Muscle of arm (tissue), 14 donors: ENCODE results near the gene NUTM1. TPM values are rescaled to one million over a fixed set of nuclear protein-coding genes. Genes with fewer than 3 reads are reported as not detected.
A peak's percentile ranks its signal among the peaks of the same experiment; 100 is the strongest.

Source experiments
- DNase-seq: peaks from one replicate; pipeline ENCODE4 v3.0.0-alpha.2; 2013
- long read RNA-seq, 11 donors: transcript quantifications; one replicate each; lab custom pipeline, GENCODE V29; 2026
- polyA plus RNA-seq, 12 donors: library from polyadenylated mRNA; unstranded; fragments of 120-200 nt; gene quantifications; one replicate each; pipeline ENCODE4 v1.2.1, GENCODE V29; 2013; ENCODE audit not compliant: insufficient read length in 12 of 12

The NUTM1 gene
- polyA plus RNA-seq, result under 1 TPM in 1 of 12 donors, not detected in 11; 0.05 TPM
- long read RNA-seq, donor 1, result 0 reads
- long read RNA-seq, donor 2, result 0 reads
- long read RNA-seq, donor 3, result 0 reads
- long read RNA-seq, donor 4, result 0 reads
- long read RNA-seq, donor 5, result 0 reads
- long read RNA-seq, donor 6, result 0 reads
- long read RNA-seq, donor 7, result 0 reads
- long read RNA-seq, donor 8, result 0 reads
- long read RNA-seq, donor 9, result 0 reads
- long read RNA-seq, donor 10, result 0 reads
- long read RNA-seq, donor 11, result 0 reads

- peak; percentile 94 for DNase-seq
Measured at GRCh38 chr15:34342737-34343575, at the start of gene NUTM1, which contains the start of gene NOP10. TSS of gene NUTM1 (plus strand) at chr15:34343315. CDS start at chr15:34343697, 382 bp downstream. TSS of gene NOP10 (minus strand) at chr15:34343136. CDS start at chr15:34343073, 63 bp downstream.

GRCh38 chr15:34297059-34297458 lies 46.1 kb upstream of the NUTM1 start:
- DNase-seq, result no peak

- DNase-seq, result no peak
Measured at GRCh38 chr15:34301058-34301457, 42.1 kb upstream of the NUTM1 start.

- DNase-seq, result no peak
Measured at GRCh38 chr15:34304613-34305012, 38.5 kb upstream of the NUTM1 start.

- DNase-seq, result no peak
Measured at GRCh38 chr15:34311563-34311962, 31.6 kb upstream of the NUTM1 start.

- DNase-seq, result no peak
Measured at GRCh38 chr15:34314491-34315490, 28.3 kb upstream of the NUTM1 start.

GRCh38 chr15:34318277-34319079 lies 24.6 kb upstream of the NUTM1 start:
- DNase-seq, result peak; percentile 41

- no peak for DNase-seq
Measured at GRCh38 chr15:34323217-34323616, 19.9 kb upstream of the NUTM1 start.

- no peak for DNase-seq
Measured at GRCh38 chr15:34324933-34325332, 18.2 kb upstream of the NUTM1 start.

GRCh38 chr15:34325368-34325767 lies 17.7 kb upstream of the NUTM1 start:
- DNase-seq, result no peak

GRCh38 chr15:34327906-34328305 lies 15.2 kb upstream of the NUTM1 start:
- no peak for DNase-seq

- DNase-seq, result no peak
Measured at GRCh38 chr15:34329006-34329405, 14.1 kb upstream of the NUTM1 start.

- no peak for DNase-seq
Measured at GRCh38 chr15:34330279-34330678, 12.8 kb upstream of the NUTM1 start.

- no peak for DNase-seq
Measured at GRCh38 chr15:34331809-34332208, 11.3 kb upstream of the NUTM1 start.

GRCh38 chr15:34332553-34333120 lies 10.5 kb upstream of the NUTM1 start:
- no peak for DNase-seq

GRCh38 chr15:34334672-34335071 lies 8.4 kb upstream of the NUTM1 start:
- no peak for DNase-seq

- DNase-seq, result no peak
Measured at GRCh38 chr15:34335176-34336032, 7.7 kb upstream of the NUTM1 start.

- DNase-seq, result no peak
Measured at GRCh38 chr15:34336231-34336990, 6.7 kb upstream of the NUTM1 start.
